ENCODE measurements around the gene CDKL2. TPM values are rescaled to one million over a fixed set of nuclear protein-coding genes. Genes with fewer than 3 reads are reported as not detected.
"Not testable (repeated sequence)": the region's sequence is repeated elsewhere in the genome, so short reads cannot be mapped to it uniquely, and the experiment has no call there.

CDKL2 gene
- total RNA-seq, 2 donors from 2014 or later = 1.6 to 4.6 TPM

DNA sequence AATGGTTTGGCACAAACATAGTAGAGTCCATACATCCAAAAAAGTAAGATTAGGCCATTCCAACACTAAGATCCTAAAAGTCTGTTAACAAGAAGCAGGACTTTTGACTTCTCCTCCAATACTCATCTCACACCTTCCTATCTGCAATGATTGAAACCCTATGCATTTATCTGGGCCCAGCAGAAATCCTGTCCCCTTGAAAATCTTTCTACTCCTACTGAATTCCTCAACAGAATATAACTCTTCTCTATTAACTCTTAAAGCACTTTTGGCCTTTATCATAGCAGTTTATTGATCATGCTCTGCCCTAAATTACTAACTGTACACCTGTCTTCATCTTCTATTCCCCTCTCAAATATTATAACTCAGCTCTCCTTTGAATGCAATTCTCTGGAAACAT is 38.3 kb upstream of the CDKL2 start:
- no peak for TF ChIP-seq POLR2A (IDR thresholded peaks at IDR 0.05)
- TF ChIP-seq, protein P1, sequence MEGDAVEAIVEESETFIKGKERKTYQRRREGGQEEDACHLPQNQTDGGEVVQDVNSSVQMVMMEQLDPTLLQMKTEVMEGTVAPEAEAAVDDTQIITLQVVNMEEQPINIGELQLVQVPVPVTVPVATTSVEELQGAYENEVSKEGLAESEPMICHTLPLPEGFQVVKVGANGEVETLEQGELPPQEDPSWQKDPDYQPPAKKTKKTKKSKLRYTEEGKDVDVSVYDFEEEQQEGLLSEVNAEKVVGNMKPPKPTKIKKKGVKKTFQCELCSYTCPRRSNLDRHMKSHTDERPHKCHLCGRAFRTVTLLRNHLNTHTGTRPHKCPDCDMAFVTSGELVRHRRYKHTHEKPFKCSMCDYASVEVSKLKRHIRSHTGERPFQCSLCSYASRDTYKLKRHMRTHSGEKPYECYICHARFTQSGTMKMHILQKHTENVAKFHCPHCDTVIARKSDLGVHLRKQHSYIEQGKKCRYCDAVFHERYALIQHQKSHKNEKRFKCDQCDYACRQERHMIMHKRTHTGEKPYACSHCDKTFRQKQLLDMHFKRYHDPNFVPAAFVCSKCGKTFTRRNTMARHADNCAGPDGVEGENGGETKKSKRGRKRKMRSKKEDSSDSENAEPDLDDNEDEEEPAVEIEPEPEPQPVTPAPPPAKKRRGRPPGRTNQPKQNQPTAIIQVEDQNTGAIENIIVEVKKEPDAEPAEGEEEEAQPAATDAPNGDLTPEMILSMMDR (IDR thresholded peaks at IDR 0.05) = no peak
- intact Hi-C loops (cut with DNase I) = no loop called here
- no peak for ATAC-seq

DNA sequence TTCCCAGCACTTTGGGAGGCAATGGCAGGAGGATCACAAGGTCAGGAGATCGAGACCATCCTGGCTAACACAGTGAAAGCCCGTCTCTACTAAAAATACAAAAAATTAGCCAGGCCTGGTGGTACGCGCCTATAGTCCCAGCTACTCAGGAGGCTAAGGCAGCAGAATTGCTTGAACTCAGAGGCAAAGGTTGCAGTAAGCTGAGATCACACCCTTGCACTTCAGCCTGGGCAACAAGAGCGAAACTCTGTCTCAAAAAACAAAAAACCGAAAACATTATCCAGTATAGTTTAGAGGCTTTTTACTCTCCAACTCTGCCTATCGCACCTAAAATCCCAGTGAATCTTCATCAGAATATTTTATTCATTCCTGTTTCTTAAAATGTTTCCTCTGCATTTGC is 37.3 kb upstream of the CDKL2 start:
- H3K27me3 ChIP-seq; H3K4me3 ChIP-seq; ATAC-seq; H3K36me3 ChIP-seq (replicated peaks in 1 of 2; ENCODE audit: insufficient read depth in 1 of 2, low read depth in 2 of 2); H3K27ac ChIP-seq; intact Hi-C loops (cut with DNase I); DNase-seq; H3K9me3 ChIP-seq: not testable (repeated sequence)
- 80 to 81% methylated on average over 7 of the region's 7 CpGs for WGBS, 2 donors
- peaks cover 45% of the 10 kb centered on the region for H3K4me1 ChIP-seq

More for the DNA sequence above, 38.3 kb upstream of the CDKL2 start:
- Histone ChIP-seq H3K4me3 (no peak overlapping the region), H3K9me3 (no peaks in the 10 kb centered on the region), H3K36me3 (replicated peaks in 1 of 2; ENCODE audit: insufficient read depth in 1 of 2, low read depth in 2 of 2) (no peaks in the 10 kb centered on the region), H3K27me3 (no peaks in the 10 kb centered on the region), H3K27ac (no peak overlapping the region), H3K4me1 (peaks cover 45% of the 10 kb centered on the region)
- DNase-seq = no peak

DNA sequence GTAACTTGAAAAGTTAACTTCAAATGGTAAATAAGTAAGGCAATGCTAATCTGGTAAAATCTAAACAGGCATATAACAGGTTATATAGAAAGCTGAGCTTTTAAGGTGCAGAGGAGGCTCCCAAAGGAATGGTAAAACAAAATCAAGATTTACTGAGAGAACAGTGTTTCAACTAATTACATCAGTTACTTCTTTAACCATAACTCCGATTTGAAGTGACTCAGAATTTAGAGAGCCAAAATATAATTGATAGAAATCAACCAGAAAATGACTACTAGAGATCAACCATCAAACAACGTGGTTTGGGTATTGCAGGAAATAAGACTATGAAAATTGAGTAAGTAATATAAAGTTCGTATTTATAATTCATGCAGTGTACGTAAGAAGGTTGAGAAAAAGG is 36.0 kb upstream of the CDKL2 start:
- DNase-seq (no peak), ATAC-seq (no peak)
- Histone ChIP-seq H3K36me3 (replicated peaks in 1 of 2; ENCODE audit: insufficient read depth in 1 of 2, low read depth in 2 of 2) (peaks cover 0 to 2% of the 10 kb centered on the region in 2 donors), H3K4me3 (no peak overlapping the region), H3K4me1 (peaks cover 39% of the 10 kb centered on the region), H3K27me3 (no peaks in the 10 kb centered on the region), H3K27ac (no peak overlapping the region), H3K9me3 (no peaks in the 10 kb centered on the region)
- WGBS, 2 donors = 69 to 73% methylated on average over 4 of the region's 4 CpGs
- TF ChIP-seq, protein P1 (IDR thresholded peaks at IDR 0.05) = no peak
- no peak for TF ChIP-seq POLR2A (IDR thresholded peaks at IDR 0.05)
- intact Hi-C loops (cut with DNase I) = no loop called here

DNA sequence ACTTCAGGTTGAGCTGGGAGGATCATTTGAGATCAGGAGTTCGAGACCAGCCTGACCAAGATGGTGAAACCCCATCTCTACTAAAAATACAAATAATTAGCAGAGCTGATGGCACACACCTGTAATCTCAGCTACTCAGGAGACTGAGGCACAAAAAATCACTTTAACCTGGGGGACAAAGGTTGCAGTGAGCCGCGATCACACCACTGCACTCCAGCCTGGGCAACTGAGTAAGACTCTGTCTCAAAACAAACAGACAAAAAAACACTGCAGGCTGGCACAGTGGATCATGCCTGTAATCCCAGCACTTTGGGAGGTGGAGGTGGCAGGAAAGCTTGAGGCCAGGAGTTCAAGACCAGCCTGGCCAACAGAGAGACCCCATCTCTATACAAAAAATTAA is 34.3 kb upstream of the CDKL2 start:
- H3K4me1 ChIP-seq = peaks cover 26% of the 10 kb centered on the region
- H3K4me3 ChIP-seq; H3K27ac ChIP-seq; H3K36me3 ChIP-seq (replicated peaks in 1 of 2; ENCODE audit: insufficient read depth in 1 of 2, low read depth in 2 of 2); DNase-seq; H3K9me3 ChIP-seq; H3K27me3 ChIP-seq; ATAC-seq; intact Hi-C loops (cut with DNase I): not testable (repeated sequence)
- 95 to 100% methylated on average over 3 of the region's 3 CpGs for WGBS, 2 donors

DNA sequence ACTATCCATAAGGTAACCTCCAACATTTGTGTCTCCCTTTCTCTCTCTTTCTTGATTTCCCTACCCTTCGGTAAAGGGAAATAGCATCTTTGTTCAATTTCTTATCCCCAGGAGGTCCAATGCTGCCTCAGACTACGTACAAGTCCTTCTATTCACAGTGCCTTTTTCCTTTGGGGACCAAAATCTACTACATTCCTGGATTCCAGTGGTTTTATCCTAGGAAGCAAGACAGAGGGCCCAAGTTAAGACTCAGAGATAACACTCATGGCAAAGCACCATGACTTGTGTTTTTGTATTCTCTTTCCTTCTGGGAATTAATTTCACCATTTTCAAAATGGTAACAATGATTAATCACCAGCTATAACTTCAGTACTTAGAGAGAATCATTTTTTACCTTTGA is 32.3 kb upstream of the CDKL2 start:
- ATAC-seq = no peak
- no peak for TF ChIP-seq POLR2A (IDR thresholded peaks at IDR 0.05)
- TF ChIP-seq, protein P1 (IDR thresholded peaks at IDR 0.05) = no peak
- WGBS, 2 donors = 96% methylated on average over 2 of the region's 2 CpGs

DNA sequence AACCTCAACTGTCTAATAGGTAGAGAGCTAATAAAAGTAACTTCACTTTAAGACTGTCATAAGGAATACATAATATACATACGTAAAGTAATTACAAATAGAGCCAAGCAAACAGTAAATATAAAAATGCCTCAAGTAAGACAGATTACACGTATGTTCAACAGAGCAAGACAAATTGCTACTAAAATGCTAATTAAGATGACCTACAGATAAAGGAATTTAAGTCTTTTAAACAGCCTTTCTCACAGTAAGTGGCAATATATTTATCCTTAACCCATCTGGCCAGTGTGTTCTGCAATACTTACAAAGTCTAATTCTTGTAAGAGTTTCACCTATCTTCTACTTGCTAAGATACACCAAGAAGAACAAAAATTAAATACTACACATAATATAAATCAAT is 30.2 kb upstream of the CDKL2 start:
- no peaks in the 10 kb centered on the region for H3K27me3 ChIP-seq
- 61 to 66% methylated on average over 2 of the region's 2 CpGs for WGBS, 2 donors
- TF ChIP-seq, protein P1 (IDR thresholded peaks at IDR 0.05) = no peak
- no peak for TF ChIP-seq POLR2A (IDR thresholded peaks at IDR 0.05)
- H3K27ac ChIP-seq = no peak overlapping the region
- no peaks in the 10 kb centered on the region for H3K9me3 ChIP-seq
- H3K36me3 ChIP-seq (replicated peaks in 1 of 2; ENCODE audit: insufficient read depth in 1 of 2, low read depth in 2 of 2) = peaks cover 0 to 8% of the 10 kb centered on the region in 2 donors
- DNase-seq (no peak), ATAC-seq (no peak)
- no peaks in the 10 kb centered on the region for H3K4me1 ChIP-seq
- no peak overlapping the region for H3K4me3 ChIP-seq
- intact Hi-C loops (cut with DNase I) = no loop called here

More for the DNA sequence above, 32.3 kb upstream of the CDKL2 start:
- no peaks in the 10 kb centered on the region for H3K9me3 ChIP-seq
- H3K27me3 ChIP-seq = no peaks in the 10 kb centered on the region
- H3K4me3 ChIP-seq = no peak overlapping the region
- H3K36me3 ChIP-seq (replicated peaks in 1 of 2; ENCODE audit: insufficient read depth in 1 of 2, low read depth in 2 of 2) = peaks cover 0 to 6% of the 10 kb centered on the region in 2 donors
- no peak overlapping the region for H3K27ac ChIP-seq
- intact Hi-C loops (cut with DNase I) = no loop called here
- peaks cover 12% of the 10 kb centered on the region for H3K4me1 ChIP-seq
- no peak for DNase-seq

Data from body of pancreas (tissue), 4 donors.